SU-DHL-6 (cell line): ENCODE data around the gene PKNOX2.

ENCODE experiments used
- H2AFZ ChIP-seq: fragments of 200-600 bp; sonication (generic); 2 replicates; pipeline ENCODE4 v1.6.1; 2014; ENCODE audit warnings: low read depth, mild to moderate bottlenecking, moderate library complexity, mixed read lengths, antibody characterized with exemption, low read length; ENCODE audit not compliant: severe bottlenecking
- H3F3A ChIP-seq: fragments of 200-600 bp; shearing (Covaris generic); 2 replicates; pipeline ENCODE4 v1.6.0; 2016; ENCODE audit warnings: antibody characterized with exemption, mild to moderate bottlenecking; ENCODE audit not compliant: insufficient read depth
- H3K27ac ChIP-seq: fragments of 200-600 bp; sonication (generic); 2 replicates; pipeline ENCODE4 v1.5.1; 2016; ENCODE audit warnings: low read depth, mild to moderate bottlenecking, low read length, moderate library complexity, mixed read lengths
- H3K27me3 ChIP-seq: fragments of 200-600 bp; sonication (generic), shearing (Covaris generic); 2 replicates; pipeline ENCODE4 v1.6.0; 2014; ENCODE audit warnings: mild to moderate bottlenecking, low read length
- H3K36me3 ChIP-seq: fragments of 200-600 bp; sonication (generic); 2 replicates; pipeline ENCODE4 v1.6.1; 2014; ENCODE audit warnings: mild to moderate bottlenecking, low read length, mixed read lengths
- H3K4me2 ChIP-seq: fragments of 300-600, 200-600 bp; shearing (Covaris generic), sonication (generic); 2 replicates; pipeline ENCODE4 v1.6.0; 2014; ENCODE audit warnings: low read length, low read depth, mild to moderate bottlenecking; ENCODE audit not compliant: poor library complexity, severe bottlenecking
- H3K4me3 ChIP-seq: fragments of 200-600 bp; sonication (generic); 2 replicates; pipeline ENCODE4 v1.5.1; 2014; ENCODE audit warnings: antibody characterized with exemption, low read length, mild to moderate bottlenecking, mixed read lengths; ENCODE audit not compliant: insufficient read depth, poor library complexity, severe bottlenecking
- H3K79me2 ChIP-seq: fragments of 200-600 bp; sonication (generic); 2 replicates; pipeline ENCODE4 v1.6.1; 2014; ENCODE audit warnings: mild to moderate bottlenecking, low read length, moderate library complexity; ENCODE audit not compliant: insufficient read depth
- H3K9ac ChIP-seq: fragments of 200-600 bp; sonication (generic); 2 replicates; pipeline ENCODE4 v1.7.0; 2014; ENCODE audit warnings: mild to moderate bottlenecking, low read length
- H3K9me2 ChIP-seq: fragments of 200-600 bp; sonication (generic); replicated peaks from 2 replicates; pipeline ENCODE4 v1.6.1; 2014; ENCODE audit warnings: low read length; ENCODE audit not compliant: insufficient read depth
- H3K9me3 ChIP-seq: fragments of 200-600 bp; sonication (generic); 2 replicates; pipeline ENCODE4 v1.6.1; 2014; ENCODE audit warnings: low read length, mixed read lengths; ENCODE audit not compliant: insufficient read depth
- H4K20me1 ChIP-seq: fragments of 200-600 bp; sonication (generic); 2 replicates; pipeline ENCODE4 v1.6.1; 2014; ENCODE audit warnings: low read depth, mild to moderate bottlenecking, antibody characterized with exemption, low read length, moderate library complexity, mixed read lengths
- CTCF ChIP-seq: fragments of 200-600 bp; sonication (generic); IDR thresholded peaks from one replicate; pipeline ENCODE4 v1.5.1; 2017; ENCODE audit warnings: antibody characterized with exemption, mild to moderate bottlenecking, low read length, moderate library complexity; ENCODE audit not compliant: insufficient read depth, poor library complexity, severe bottlenecking
- EZH2phosphoT487 ChIP-seq: fragments of 200-600 bp; sonication (generic), shearing (Covaris generic); conservative IDR thresholded peaks from 2 replicates; pipeline ENCODE4 v1.6.1; 2018; ENCODE audit warnings: mild to moderate bottlenecking, antibody characterized with exemption, low read length, moderate library complexity, mixed read lengths

PKNOX2 gene

GRCh38 chr11:125304876-125305275 is 140.3 kb downstream of the PKNOX2 start:
- H3F3A ChIP-seq = no peaks in the 10 kb centered on the region
- no peaks in the 10 kb centered on the region for H3K9me3 ChIP-seq
- H3K36me3 ChIP-seq = no peaks in the 10 kb centered on the region
- H2AFZ ChIP-seq = no peak overlapping the region
- no peaks in the 10 kb centered on the region for H3K27me3 ChIP-seq
- H3K4me2 ChIP-seq = no peak overlapping the region
- no peak overlapping the region for H3K9ac ChIP-seq
- TF ChIP-seq CTCF (no peak), EZH2phosphoT487 (no peak)
- H4K20me1 ChIP-seq = no peaks in the 10 kb centered on the region
- no peak overlapping the region for H3K4me3 ChIP-seq
- no peaks in the 10 kb centered on the region for H3K79me2 ChIP-seq
- H3K9me2 ChIP-seq = no peaks in the 10 kb centered on the region
- no peak overlapping the region for H3K27ac ChIP-seq

GRCh38 chr11:125305345-125305744 is 140.8 kb downstream of the PKNOX2 start:
- Histone ChIP-seq H3K79me2 (no peaks in the 10 kb centered on the region), H4K20me1 (no peaks in the 10 kb centered on the region), H3K4me3 (no peak overlapping the region), H3K36me3 (no peaks in the 10 kb centered on the region), H3K4me2 (no peak overlapping the region), H3K9me2 (no peaks in the 10 kb centered on the region), H3F3A (no peaks in the 10 kb centered on the region), H3K27ac (no peak overlapping the region), H3K9ac (no peak overlapping the region), H3K9me3 (no peaks in the 10 kb centered on the region), H2AFZ (no peak overlapping the region), H3K27me3 (no peaks in the 10 kb centered on the region)
- no peak for TF ChIP-seq EZH2phosphoT487
- no peak for TF ChIP-seq CTCF

GRCh38 chr11:125306476-125306875 is 141.9 kb downstream of the PKNOX2 start:
- H3K27ac ChIP-seq = no peak overlapping the region
- no peaks in the 10 kb centered on the region for H3K9me3 ChIP-seq
- no peak overlapping the region for H2AFZ ChIP-seq
- no peaks in the 10 kb centered on the region for H3K36me3 ChIP-seq
- H3K27me3 ChIP-seq = no peaks in the 10 kb centered on the region
- no peak overlapping the region for H3K9ac ChIP-seq
- H3K79me2 ChIP-seq = no peaks in the 10 kb centered on the region
- H3F3A ChIP-seq = no peaks in the 10 kb centered on the region
- H3K9me2 ChIP-seq = no peaks in the 10 kb centered on the region
- H3K4me2 ChIP-seq = no peak overlapping the region
- no peak overlapping the region for H3K4me3 ChIP-seq
- no peaks in the 10 kb centered on the region for H4K20me1 ChIP-seq
- TF ChIP-seq EZH2phosphoT487 (no peak), CTCF (no peak)
